ENCODE results near the gene DDA1.
A peak's percentile ranks its signal among the peaks of the same experiment; 100 is the strongest.
"Not testable (repeated sequence)": the region's sequence is repeated elsewhere in the genome, so short reads cannot be mapped to it uniquely, and the experiment has no call there.

DDA1 gene

GRCh38 chr19:17309198-17309964 lies at the start of gene DDA1:
Gene DDA1, plus strand, starts transcription at chr19:17309563. Its CDS starts 92 bp downstream, at chr19:17309655.
- peak; percentile 99 for DNase-seq

- DNase-seq: no peak
Measured at GRCh38 chr19:17259934-17260333, 49.4 kb upstream of the DDA1 start.

GRCh38 chr19:17260842-17261325 lies 48.5 kb upstream of the DDA1 start:
- DNase-seq: peak; percentile 94

GRCh38 chr19:17262557-17262956 lies 46.8 kb upstream of the DDA1 start:
- no peak for DNase-seq

- no peak for DNase-seq
Measured at GRCh38 chr19:17263712-17264640, 45.4 kb upstream of the DDA1 start.

- no peak for DNase-seq
Measured at GRCh38 chr19:17264641-17264979, 44.8 kb upstream of the DDA1 start, which contains the start of gene USHBP1. Gene USHBP1, minus strand, starts transcription at chr19:17264745. Its CDS starts 446 bp downstream, at chr19:17264299.

- DNase-seq: no peak
Measured at GRCh38 chr19:17266026-17266425, 43.3 kb upstream of the DDA1 start.

- DNase-seq: peak; percentile 38
Measured at GRCh38 chr19:17266589-17266974, 42.8 kb upstream of the DDA1 start.

GRCh38 chr19:17266975-17267788 lies 42.2 kb upstream of the DDA1 start, which contains the start of gene BABAM1:
Gene BABAM1, plus strand, starts transcription at chr19:17267443. Its CDS starts 1,364 bp downstream, at chr19:17268807.
- peak; percentile 94 for DNase-seq

- DNase-seq: no peak
Measured at GRCh38 chr19:17268754-17269153, 40.6 kb upstream of the DDA1 start.

GRCh38 chr19:17274892-17275291 lies 34.5 kb upstream of the DDA1 start:
- DNase-seq: not testable (repeated sequence)

- no peak for DNase-seq
Measured at GRCh38 chr19:17275441-17276175, 33.8 kb upstream of the DDA1 start.

- no peak for DNase-seq
Measured at GRCh38 chr19:17279436-17279835, 29.9 kb upstream of the DDA1 start.

GRCh38 chr19:17281391-17282304 lies 27.7 kb upstream of the DDA1 start, which contains the start of gene ANKLE1:
Gene ANKLE1, plus strand, starts transcription at chr19:17281901. Its CDS starts 20 bp downstream, at chr19:17281921.
- DNase-seq: peak; percentile 78

- DNase-seq: peak; percentile 91
Measured at GRCh38 chr19:17282488-17283125, 26.8 kb upstream of the DDA1 start.

GRCh38 chr19:17283504-17283996 lies 25.8 kb upstream of the DDA1 start:
- no peak for DNase-seq

- no peak for DNase-seq
Measured at GRCh38 chr19:17285415-17286135, 23.8 kb upstream of the DDA1 start.

GRCh38 chr19:17286263-17286662 lies 23.1 kb upstream of the DDA1 start:
- no peak for DNase-seq

- no peak for DNase-seq
Measured at GRCh38 chr19:17286752-17287151, 22.6 kb upstream of the DDA1 start.
